Osteocyte (in vitro differentiated cells): ENCODE results near the gene TTC3. TPM values are rescaled to one million over a fixed set of nuclear protein-coding genes. Genes with fewer than 3 reads are reported as not detected.

Experiments
- DNase-seq: peaks from one replicate; pipeline ENCODE4 v3.0.0; 2021; ENCODE audit warnings: mixed read lengths; ENCODE audit not compliant: unreplicated experiment; ENCODE audit errors: extremely low spot score
- H3K27ac Mint-ChIP-seq: one replicate; pipeline ENCODE4 v1.8.0; 2021; ENCODE audit warnings: mild to moderate bottlenecking, mixed read lengths; ENCODE audit not compliant: unreplicated experiment
- H3K27me3 Mint-ChIP-seq: one replicate; pipeline ENCODE4 v1.8.0; 2021; ENCODE audit warnings: mixed read lengths; ENCODE audit not compliant: unreplicated experiment
- H3K36me3 Mint-ChIP-seq: one replicate; pipeline ENCODE4 v1.8.0; 2021; ENCODE audit warnings: mixed read lengths; ENCODE audit not compliant: unreplicated experiment
- H3K4me1 Mint-ChIP-seq: one replicate; pipeline ENCODE4 v1.8.0; 2021; ENCODE audit warnings: mixed read lengths; ENCODE audit not compliant: unreplicated experiment
- H3K4me3 Mint-ChIP-seq: one replicate; pipeline ENCODE4 v1.8.0; 2021; ENCODE audit warnings: mild to moderate bottlenecking, moderate library complexity, mixed read lengths; ENCODE audit not compliant: unreplicated experiment
- H3K9me3 Mint-ChIP-seq: one replicate; pipeline ENCODE4 v1.8.0; 2021; ENCODE audit warnings: mixed read lengths; ENCODE audit not compliant: unreplicated experiment
- CTCF ChIP-seq: fragments of 200-600 bp; sonication (generic); IDR thresholded peaks from 2 replicates; pipeline ENCODE4 v1.5.0; 2021; ENCODE audit warnings: antibody characterized with exemption, mild to moderate bottlenecking, moderate library complexity
- total RNA-seq: library from RNA; stranded (reverse); gene quantifications from 2 replicates; pipeline ENCODE4 v1.2.1, GENCODE V29; 2021

Gene TTC3
- total RNA-seq, 1 donor from 2014 or later = 252 TPM

- Mint-ChIP-seq H3K4me3 (no peak overlapping the region), H3K36me3 (peaks cover 59% of the 10 kb centered on the region), H3K9me3 (no peaks in the 10 kb centered on the region)
Observed at GRCh38 chr21:37226041-37226920, 153.2 kb downstream of the TTC3 start.

GRCh38 chr21:37227071-37228002, 154.3 kb downstream of the TTC3 start:
- no peaks in the 10 kb centered on the region for H3K4me1 Mint-ChIP-seq
- no peak overlapping the region for H3K27ac Mint-ChIP-seq
- H3K27me3 Mint-ChIP-seq = no peaks in the 10 kb centered on the region
- H3K36me3 Mint-ChIP-seq = peaks cover 66% of the 10 kb centered on the region
- H3K9me3 Mint-ChIP-seq = no peaks in the 10 kb centered on the region
- DNase-seq = peak; percentile 75
- H3K4me3 Mint-ChIP-seq = no peak overlapping the region
- no peak for TF ChIP-seq CTCF

More at GRCh38 chr21:37226041-37226920, 153.2 kb downstream of the TTC3 start:
- H3K27ac Mint-ChIP-seq = no peak overlapping the region
- peak; percentile 65 for DNase-seq
- H3K27me3 Mint-ChIP-seq = no peaks in the 10 kb centered on the region
- no peaks in the 10 kb centered on the region for H3K4me1 Mint-ChIP-seq
- no peak for TF ChIP-seq CTCF

- peaks cover 66% of the 10 kb centered on the region for H3K36me3 Mint-ChIP-seq
- no peaks in the 10 kb centered on the region for H3K27me3 Mint-ChIP-seq
- no peaks in the 10 kb centered on the region for H3K4me1 Mint-ChIP-seq
- no peaks in the 10 kb centered on the region for H3K9me3 Mint-ChIP-seq
- no peak for TF ChIP-seq CTCF
- DNase-seq = no peak
- no peak overlapping the region for H3K4me3 Mint-ChIP-seq
- H3K27ac Mint-ChIP-seq = no peak overlapping the region
Observed at GRCh38 chr21:37228003-37228400, 154.9 kb downstream of the TTC3 start.

- no peaks in the 10 kb centered on the region for H3K27me3 Mint-ChIP-seq
- H3K9me3 Mint-ChIP-seq = no peaks in the 10 kb centered on the region
- H3K4me3 Mint-ChIP-seq = no peak overlapping the region
- peaks cover 53% of the 10 kb centered on the region for H3K36me3 Mint-ChIP-seq
- no peak for DNase-seq
- TF ChIP-seq CTCF = no peak
- no peaks in the 10 kb centered on the region for H3K4me1 Mint-ChIP-seq
- H3K27ac Mint-ChIP-seq = no peak overlapping the region
Observed at GRCh38 chr21:37230632-37231248, 157.7 kb downstream of the TTC3 start.
